ENCODE results near the gene KSR2. TPM values are rescaled to one million over a fixed set of nuclear protein-coding genes. Genes with fewer than 3 reads are reported as not detected.

Gene KSR2
- total RNA-seq, 1 experiment from 2014 or later, result 0.02 TPM

DNA sequence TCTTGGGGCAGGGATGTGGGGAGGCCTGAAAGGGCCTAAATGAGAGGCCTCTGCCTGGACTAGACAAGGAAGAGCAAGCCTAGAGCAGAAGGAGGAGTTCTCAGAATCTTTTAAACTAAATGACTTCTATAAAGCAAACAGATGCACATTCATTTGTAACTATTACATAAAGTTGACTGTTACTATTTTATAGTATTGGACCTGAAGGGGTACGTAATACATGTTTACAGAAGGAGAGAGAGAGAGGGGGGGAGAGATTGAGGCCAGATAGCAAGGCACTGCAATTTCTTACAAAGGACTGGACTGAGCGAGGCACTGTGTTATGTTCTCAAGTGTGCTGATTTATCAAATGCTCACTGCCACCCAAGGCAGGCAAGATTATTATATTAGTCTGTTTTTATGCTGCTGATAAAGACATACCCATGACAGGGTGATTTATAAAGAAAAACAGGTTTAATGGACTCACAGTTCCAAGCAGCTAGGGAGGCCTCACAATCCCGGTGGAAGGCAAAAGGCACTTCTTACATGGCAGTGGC is 391.6 kb downstream of the KSR2 start:
- H3K9me3 Mint-ChIP-seq (ENCODE audit: unreplicated experiment), result no peaks in the 10 kb centered on the region
- peaks cover 4% of the 10 kb centered on the region for H3K27me3 Mint-ChIP-seq (ENCODE audit: insufficient read depth, unreplicated experiment)
- no peaks in the 10 kb centered on the region for H3K4me1 Mint-ChIP-seq (ENCODE audit: insufficient read depth, unreplicated experiment)
- peaks cover 4% of the 10 kb centered on the region for H3K36me3 Mint-ChIP-seq (ENCODE audit: insufficient read depth, unreplicated experiment)
- CTCF ChIA-PET, result interaction anchor here (0.8 to 5.4 kb wide), 2 partner anchors 11 to 278 kb away, joined by 3 to 27 read pairs; no protein-coding TSS in a partner anchor
- POLR2A ChIA-PET, result no interaction called here
- no TSS peak for BruUV-seq (replicated peaks)
- DNase-seq (ENCODE audit: unreplicated experiment), result no peak
- TF ChIP-seq, protein P1, sequence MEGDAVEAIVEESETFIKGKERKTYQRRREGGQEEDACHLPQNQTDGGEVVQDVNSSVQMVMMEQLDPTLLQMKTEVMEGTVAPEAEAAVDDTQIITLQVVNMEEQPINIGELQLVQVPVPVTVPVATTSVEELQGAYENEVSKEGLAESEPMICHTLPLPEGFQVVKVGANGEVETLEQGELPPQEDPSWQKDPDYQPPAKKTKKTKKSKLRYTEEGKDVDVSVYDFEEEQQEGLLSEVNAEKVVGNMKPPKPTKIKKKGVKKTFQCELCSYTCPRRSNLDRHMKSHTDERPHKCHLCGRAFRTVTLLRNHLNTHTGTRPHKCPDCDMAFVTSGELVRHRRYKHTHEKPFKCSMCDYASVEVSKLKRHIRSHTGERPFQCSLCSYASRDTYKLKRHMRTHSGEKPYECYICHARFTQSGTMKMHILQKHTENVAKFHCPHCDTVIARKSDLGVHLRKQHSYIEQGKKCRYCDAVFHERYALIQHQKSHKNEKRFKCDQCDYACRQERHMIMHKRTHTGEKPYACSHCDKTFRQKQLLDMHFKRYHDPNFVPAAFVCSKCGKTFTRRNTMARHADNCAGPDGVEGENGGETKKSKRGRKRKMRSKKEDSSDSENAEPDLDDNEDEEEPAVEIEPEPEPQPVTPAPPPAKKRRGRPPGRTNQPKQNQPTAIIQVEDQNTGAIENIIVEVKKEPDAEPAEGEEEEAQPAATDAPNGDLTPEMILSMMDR (IDR thresholded peaks at IDR 0.05; ENCODE audit: unreplicated experiment), result no peak
- no peak overlapping the region for H3K27ac Mint-ChIP-seq (ENCODE audit: low read depth, unreplicated experiment)
- H3K4me3 Mint-ChIP-seq (ENCODE audit: unreplicated experiment), result no peak overlapping the region
- intact Hi-C loops (cut with micrococcal nuclease), result no loop called here

DNA sequence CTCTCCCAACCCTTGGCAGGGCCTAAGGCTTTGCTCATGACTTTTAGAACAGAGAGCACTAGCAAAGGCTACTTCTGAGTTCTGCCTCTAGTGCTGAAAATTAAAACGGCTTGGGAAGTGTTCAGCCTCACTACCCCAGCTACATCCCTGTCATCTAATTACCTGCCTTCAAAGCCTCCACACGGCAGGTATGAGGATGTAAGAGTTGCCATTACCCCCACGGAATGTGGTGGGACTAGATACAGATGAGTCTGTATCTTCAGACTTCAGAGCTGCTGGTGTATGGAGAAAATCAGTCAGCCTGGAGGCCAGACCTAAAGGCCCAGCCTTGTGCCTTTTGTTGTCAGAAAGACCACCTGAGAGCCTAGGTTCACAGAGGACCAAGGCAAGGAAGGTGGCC is 392.7 kb downstream of the KSR2 start:
- no TSS peak for BruUV-seq (replicated peaks)
- CTCF ChIA-PET, result interaction anchor here (0.7 to 5.4 kb wide), 3 partner anchors 12 to 209 kb away, joined by 4 to 27 read pairs (median 10); no protein-coding TSS in a partner anchor
- H3K4me3 Mint-ChIP-seq (ENCODE audit: unreplicated experiment), result no peak overlapping the region
- H3K4me1 Mint-ChIP-seq (ENCODE audit: insufficient read depth, unreplicated experiment), result no peaks in the 10 kb centered on the region
- TF ChIP-seq, protein P1 (IDR thresholded peaks at IDR 0.05; ENCODE audit: unreplicated experiment), result no peak
- intact Hi-C loops (cut with micrococcal nuclease), result no loop called here
- no peak overlapping the region for H3K27ac Mint-ChIP-seq (ENCODE audit: low read depth, unreplicated experiment)
- peaks cover 5% of the 10 kb centered on the region for H3K36me3 Mint-ChIP-seq (ENCODE audit: insufficient read depth, unreplicated experiment)
- POLR2A ChIA-PET, result no interaction called here
- peaks cover 12% of the 10 kb centered on the region for H3K27me3 Mint-ChIP-seq (ENCODE audit: insufficient read depth, unreplicated experiment)
- no peak for DNase-seq (ENCODE audit: unreplicated experiment)
- no peaks in the 10 kb centered on the region for H3K9me3 Mint-ChIP-seq (ENCODE audit: unreplicated experiment)

DNA sequence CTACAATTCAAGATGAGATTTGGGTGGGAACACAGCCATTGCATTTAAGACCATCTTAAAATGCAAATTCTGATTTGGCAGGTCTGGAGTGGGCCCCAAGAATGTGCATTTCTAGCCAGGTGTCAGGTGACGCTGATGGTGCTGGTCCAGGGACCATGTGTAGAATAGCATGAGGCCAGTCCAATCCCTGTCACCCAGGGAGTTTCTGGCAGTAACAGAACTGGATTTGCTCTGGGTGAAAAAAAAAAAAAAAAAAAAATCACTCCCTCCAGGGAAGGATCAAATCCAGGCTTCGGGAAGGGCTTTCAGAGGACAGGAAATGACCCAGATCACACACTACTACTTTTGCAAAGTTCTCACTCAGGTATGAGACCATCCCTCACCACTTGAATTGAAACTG is 394.1 kb downstream of the KSR2 start:
- Mint-ChIP-seq H3K27ac (ENCODE audit: low read depth, unreplicated experiment) (no peak overlapping the region), H3K9me3 (ENCODE audit: unreplicated experiment) (no peaks in the 10 kb centered on the region), H3K4me1 (ENCODE audit: insufficient read depth, unreplicated experiment) (no peaks in the 10 kb centered on the region), H3K27me3 (ENCODE audit: insufficient read depth, unreplicated experiment) (peaks cover 12% of the 10 kb centered on the region), H3K36me3 (ENCODE audit: insufficient read depth, unreplicated experiment) (peaks cover 5% of the 10 kb centered on the region), H3K4me3 (ENCODE audit: unreplicated experiment) (no peak overlapping the region)
- BruUV-seq (replicated peaks), result no TSS peak
- ChIA-PET POLR2A (no interaction called here), CTCF (no interaction called here)
- no peak for DNase-seq (ENCODE audit: unreplicated experiment)
- TF ChIP-seq, protein P1 (IDR thresholded peaks at IDR 0.05; ENCODE audit: unreplicated experiment), result no peak
- intact Hi-C loops (cut with micrococcal nuclease), result no loop called here

DNA sequence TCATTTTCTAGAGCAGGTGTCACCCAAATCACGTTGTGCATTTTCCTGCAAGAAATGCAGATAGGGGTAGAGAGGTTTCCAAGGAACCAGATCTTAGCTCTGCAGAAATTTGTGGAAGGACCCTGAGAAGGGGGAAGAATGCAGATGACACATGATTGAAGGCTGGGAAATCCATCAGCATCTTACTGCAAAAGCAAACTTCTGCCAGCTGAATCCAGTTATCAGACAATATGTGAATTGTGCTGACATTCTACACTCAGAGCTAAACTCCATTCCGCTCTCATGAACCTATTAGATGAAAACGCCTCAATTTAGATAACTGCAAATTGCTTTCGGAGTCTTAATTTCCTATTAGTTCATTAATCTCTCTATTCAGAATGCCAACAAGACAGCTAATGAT is 396.0 kb downstream of the KSR2 start:
- TF ChIP-seq, protein P1 (IDR thresholded peaks at IDR 0.05; ENCODE audit: unreplicated experiment), result no peak
- intact Hi-C loops (cut with micrococcal nuclease), result no loop called here
- no peak overlapping the region for H3K27ac Mint-ChIP-seq (ENCODE audit: low read depth, unreplicated experiment)
- no TSS peak for BruUV-seq (replicated peaks)
- ChIA-PET CTCF (interaction anchor here (0.7 to 1.4 kb wide), 5 partner anchors 15 to 206 kb away, joined by 4 to 7 read pairs (median 4); no protein-coding TSS in a partner anchor), POLR2A (no interaction called here)
- no peaks in the 10 kb centered on the region for H3K4me1 Mint-ChIP-seq (ENCODE audit: insufficient read depth, unreplicated experiment)
- no peaks in the 10 kb centered on the region for H3K9me3 Mint-ChIP-seq (ENCODE audit: unreplicated experiment)
- peaks cover 12% of the 10 kb centered on the region for H3K27me3 Mint-ChIP-seq (ENCODE audit: insufficient read depth, unreplicated experiment)
- no peak overlapping the region for H3K4me3 Mint-ChIP-seq (ENCODE audit: unreplicated experiment)
- peaks cover 5% of the 10 kb centered on the region for H3K36me3 Mint-ChIP-seq (ENCODE audit: insufficient read depth, unreplicated experiment)
- no peak for DNase-seq (ENCODE audit: unreplicated experiment)

Measured in MCF 10A (cell line).